Ishikawa (cell line): Measurements from ENCODE around the gene WDFY2.

Source experiments
- CEBPB ChIP-seq: IDR thresholded peaks from 2 replicates; pipeline ENCODE4 v1.6.1; 2012
- CREB1 ChIP-seq: IDR thresholded peaks from 2 replicates; pipeline ENCODE4 v1.6.1; 2012; ENCODE audit warnings: low read depth
- EGR1 ChIP-seq: IDR thresholded peaks from 2 replicates; pipeline ENCODE4 v1.6.1; 2012
- EP300 ChIP-seq: IDR thresholded peaks from 2 replicates; pipeline ENCODE4 v1.6.1; 2012; ENCODE audit warnings: borderline replicate concordance
- FOXM1 ChIP-seq: IDR thresholded peaks from 2 replicates; pipeline ENCODE4 v1.6.1; 2012; ENCODE audit warnings: low read depth, borderline replicate concordance
- MAX ChIP-seq: IDR thresholded peaks from 2 replicates; pipeline ENCODE4 v1.6.1; 2012
- NFIC ChIP-seq: IDR thresholded peaks from 2 replicates; pipeline ENCODE4 v1.6.1; 2012
- RAD21 ChIP-seq: IDR thresholded peaks from 2 replicates; pipeline ENCODE4 v1.6.1; 2012; ENCODE audit warnings: low read depth
- REST ChIP-seq: IDR thresholded peaks from 2 replicates; pipeline ENCODE4 v1.6.1; 2012; ENCODE audit warnings: low read depth, mild to moderate bottlenecking
- TAF1 ChIP-seq: IDR thresholded peaks from 2 replicates; pipeline ENCODE4 v1.6.1; 2012; ENCODE audit warnings: low read depth, mild to moderate bottlenecking
- TCF12 ChIP-seq: IDR thresholded peaks from 2 replicates; pipeline ENCODE4 v1.6.1; 2012; ENCODE audit warnings: low read depth
- TEAD4 ChIP-seq: IDR thresholded peaks from 2 replicates; pipeline ENCODE4 v1.6.1; 2012
- USF1 ChIP-seq: IDR thresholded peaks from 2 replicates; pipeline ENCODE4 v1.6.1; 2012
- YY1 ChIP-seq: IDR thresholded peaks from 2 replicates; pipeline ENCODE4 v1.6.1; 2012; ENCODE audit warnings: low read depth
- ZBTB7A ChIP-seq: IDR thresholded peaks from 2 replicates; pipeline ENCODE4 v1.6.1; 2012; ENCODE audit warnings: low read depth

The WDFY2 gene

GRCh38 chr13:51666839-51667238 is 82.6 kb downstream of the WDFY2 start:
- TF ChIP-seq TAF1 (no peak), EP300 (no peak), EGR1 (no peak), YY1 (no peak), RAD21 (no peak), FOXM1 (no peak), TEAD4 (no peak), USF1 (no peak), NFIC (no peak), CEBPB (no peak), CREB1 (no peak)

GRCh38 chr13:51668580-51669195 is 84.4 kb downstream of the WDFY2 start:
- TF ChIP-seq YY1: no peak
- TF ChIP-seq NFIC: no peak
- TF ChIP-seq MAX: no peak
- no peak for TF ChIP-seq RAD21
- TF ChIP-seq EGR1: no peak
- TF ChIP-seq TCF12: no peak

GRCh38 chr13:51673165-51673564 is 88.9 kb downstream of the WDFY2 start:
- TF ChIP-seq ZBTB7A: no peak
- TF ChIP-seq EP300: no peak
- TF ChIP-seq RAD21: no peak
- TF ChIP-seq FOXM1: no peak
- no peak for TF ChIP-seq REST
- TF ChIP-seq USF1: no peak
- TF ChIP-seq NFIC: no peak
- TF ChIP-seq YY1: no peak
- no peak for TF ChIP-seq TAF1
- TF ChIP-seq TEAD4: no peak
- no peak for TF ChIP-seq MAX
- no peak for TF ChIP-seq CREB1
- TF ChIP-seq CEBPB: no peak
- no peak for TF ChIP-seq EGR1

GRCh38 chr13:51674276-51674675 is 90.0 kb downstream of the WDFY2 start:
- TF ChIP-seq EGR1 (no peak), EP300 (peak; percentile 44; the same call in 1 of the 2 replicates), RAD21 (peak; percentile 2; the same call in 1 of the 2 replicates), CEBPB (no peak), YY1 (0 out of 2 replicates have a peak, but pooled peaks have one; percentile 17), USF1 (peak; percentile 69), FOXM1 (no peak), NFIC (peak; percentile 57), TCF12 (peak; percentile 54; the same call in 1 of the 2 replicates), MAX (peak; percentile 90), CREB1 (no peak), TEAD4 (peak; percentile 46; the same call in 1 of the 2 replicates)

- TF ChIP-seq CEBPB: no peak
- TF ChIP-seq EGR1: no peak
- no peak for TF ChIP-seq EP300
- TF ChIP-seq FOXM1: no peak
- no peak for TF ChIP-seq ZBTB7A
- no peak for TF ChIP-seq TAF1
- no peak for TF ChIP-seq CREB1
- TF ChIP-seq TEAD4: no peak
- TF ChIP-seq USF1: no peak
Measured at GRCh38 chr13:51675385-51675784, 91.1 kb downstream of the WDFY2 start.

- TF ChIP-seq ZBTB7A (no peak), CREB1 (no peak), NFIC (no peak), TAF1 (no peak), RAD21 (no peak), EGR1 (no peak), CEBPB (no peak), FOXM1 (no peak), TCF12 (no peak), EP300 (no peak)
Measured at GRCh38 chr13:51675877-51676276, 91.6 kb downstream of the WDFY2 start.
